SK-N-SH (cell line): ENCODE data around the gene IER3IP1. TPM values are rescaled to one million over a fixed set of nuclear protein-coding genes. Genes with fewer than 3 reads are reported as not detected.

Experiments
- CTCF ChIA-PET: fragments of 300-600, 350-600 bp; formaldehyde crosslinking; extraction: SDS; loops from one replicate; lab custom pipeline; 2021; lab: Yijun Ruan, JAX
- POLR2A ChIA-PET: fragments of 350-600 bp; sonication (Branson Sonifier 250); formaldehyde crosslinking; extraction: SDS; loops from one replicate; lab custom pipeline; 2020; ENCODE audit warnings: antibody characterized with exemption, inconsistent platforms; lab: Yijun Ruan, JAX
- DNase-seq: peaks from one replicate; pipeline ENCODE4 v3.0.0; 2012
- H2AFZ ChIP-seq: fragments of 200-600 bp; sonication (generic); 2 replicates; pipeline ENCODE4 v1.8.1; 2016; ENCODE audit warnings: antibody characterized with exemption, mild to moderate bottlenecking, low read depth
- H3F3A ChIP-seq: fragments of 200-600 bp; sonication (generic); replicated peaks from 2 replicates; pipeline ENCODE3; 2016; ENCODE audit warnings: antibody characterized with exemption, mild to moderate bottlenecking; ENCODE audit not compliant: insufficient read depth
- H3K27ac ChIP-seq, 2 experiments: fragments of 200-500 bp in 1 of 2; fragments of 200-600 bp in 1 of 2; sonication (Bioruptor generic) in 1 of 2; sonication (generic), shearing (Covaris generic) in 1 of 2; 2 replicates each; pipeline versions ENCODE4 v1.5.1 to v1.6.1; 2014 to 2016; ENCODE audit warnings: low read depth in 2 of 2, inconsistent platforms in 1 of 2, low read length in 1 of 2, mild to moderate bottlenecking in 1 of 2, mixed read lengths in 1 of 2
- H3K27me3 ChIP-seq: fragments of 200-600 bp; sonication (generic), shearing (Covaris generic); 2 replicates; pipeline ENCODE4 v1.6.1; 2016; ENCODE audit warnings: mixed run types; ENCODE audit not compliant: insufficient read depth
- H3K36me3 ChIP-seq, 2 experiments: fragments of 200-500 bp in 1 of 2; fragments of 200-600 bp in 1 of 2; sonication (Bioruptor generic) in 1 of 2; sonication (generic) in 1 of 2; replicated peaks in 1 of 2; 2 replicates each; pipeline versions ENCODE3 to v1.5.1; 2014 to 2016; ENCODE audit warnings: low read length in 1 of 2, mild to moderate bottlenecking in 1 of 2; ENCODE audit not compliant: insufficient read depth in 2 of 2, control insufficient read depth in 1 of 2
- H3K4me1 ChIP-seq, 2 experiments: fragments of 200-500 bp in 1 of 2; fragments of 200-600 bp in 1 of 2; sonication (Bioruptor generic) in 1 of 2; sonication (generic), shearing (Covaris generic) in 1 of 2; 2 replicates each; pipeline versions ENCODE4 v1.5.1 to v1.6.1; 2014 to 2016; ENCODE audit warnings: low read depth in 1 of 2, low read length in 1 of 2, mixed run types in 1 of 2; ENCODE audit not compliant: insufficient read depth in 2 of 2, control insufficient read depth in 1 of 2
- H3K4me2 ChIP-seq: fragments of 200-600 bp; sonication (generic), shearing (Covaris generic); 2 replicates; pipeline ENCODE4 v1.6.1; 2017; ENCODE audit warnings: mixed run types
- H3K4me3 ChIP-seq, 2 experiments: fragments of 200-500 bp in 1 of 2; fragments of 200-600 bp in 1 of 2; sonication (Bioruptor generic) in 1 of 2; sonication (generic), shearing (Covaris generic) in 1 of 2; 2 replicates each; pipeline versions ENCODE4 v1.5.1 to v1.8.1; 2014 to 2016; ENCODE audit warnings: low read depth in 2 of 2, inconsistent platforms in 1 of 2, low read length in 1 of 2, mild to moderate bottlenecking in 1 of 2, mixed read lengths in 1 of 2, moderate library complexity in 1 of 2
- H3K79me2 ChIP-seq: fragments of 200-600 bp; sonication (generic); 2 replicates; pipeline ENCODE4 v1.8.1; 2017; ENCODE audit warnings: mild to moderate bottlenecking; ENCODE audit not compliant: insufficient read depth
- H3K9ac ChIP-seq: fragments of 200-600 bp; sonication (generic); 2 replicates; pipeline ENCODE4 v1.6.1; 2017; ENCODE audit warnings: mixed run types
- H3K9me2 ChIP-seq: fragments of 200-600 bp; sonication (generic); 2 replicates; pipeline ENCODE4 v1.6.1; 2017; ENCODE audit warnings: mixed run types
- H3K9me3 ChIP-seq: fragments of 200-600 bp; sonication (generic); 2 replicates; pipeline ENCODE4 v1.6.1; 2017; ENCODE audit warnings: mixed run types, mild to moderate bottlenecking, moderate library complexity
- H4K20me1 ChIP-seq: fragments of 200-600 bp; sonication (generic); 2 replicates; pipeline ENCODE4 v1.6.1; 2017; ENCODE audit warnings: mild to moderate bottlenecking, mixed run types; ENCODE audit not compliant: insufficient read depth
- CTCF ChIP-seq: fragments of 200-600 bp; sonication (generic); IDR thresholded peaks from 2 replicates; pipeline ENCODE4 v1.6.1; 2017; ENCODE audit warnings: antibody characterized with exemption, mild to moderate bottlenecking, moderate library complexity
- FOXM1 ChIP-seq: IDR thresholded peaks from 2 replicates; pipeline ENCODE4 v1.4.0; 2012; ENCODE audit warnings: low read depth, mild to moderate bottlenecking
- IRF3 ChIP-seq: fragments of 150-350 bp; IDR thresholded peaks from 2 replicates; pipeline ENCODE4 v1.6.1; 2016; ENCODE audit warnings: mild to moderate bottlenecking, low read depth, low read length
- MAX ChIP-seq: IDR thresholded peaks from 2 replicates; pipeline ENCODE4 v1.4.0; 2012; ENCODE audit warnings: low read depth
- MEF2A ChIP-seq: IDR thresholded peaks from 2 replicates; pipeline ENCODE4 v1.4.0; 2012; ENCODE audit warnings: low read depth, borderline replicate concordance
- MXI1 ChIP-seq: IDR thresholded peaks from 2 replicates; pipeline ENCODE4 v1.6.1; 2012; ENCODE audit warnings: mild to moderate bottlenecking, low read depth, low read length, improper control_type of control experiment
- NFIC ChIP-seq: IDR thresholded peaks from 2 replicates; pipeline ENCODE4 v1.4.0; 2012; ENCODE audit warnings: borderline replicate concordance
- POLR2AphosphoS5 ChIP-seq: IDR thresholded peaks from 2 replicates; pipeline ENCODE4 v1.6.1; 2012; ENCODE audit warnings: low read depth, low read length
- RAD21 ChIP-seq: IDR thresholded peaks from 2 replicates; pipeline ENCODE4 v1.6.1; 2012; ENCODE audit warnings: mild to moderate bottlenecking, low read length
- RCOR1 ChIP-seq: fragments of 150-350 bp; IDR thresholded peaks from 2 replicates; pipeline ENCODE4 v1.6.1; 2017; ENCODE audit warnings: antibody characterized with exemption, low read length
- SMC3 ChIP-seq: IDR thresholded peaks from 2 replicates; pipeline ENCODE4 v1.6.1; 2012; ENCODE audit warnings: low read depth, low read length, improper control_type of control experiment
- WGBS: methylation state at CpG from one replicate; pipeline ENCODE4 v1.1.6; 2017; ENCODE audit warnings: low lambda C conversion rate; 5-methylcytosine and 5-hydroxymethylcytosine counted together
- polyA plus RNA-seq, 3 experiments: library from polyadenylated mRNA; depleted of rRNA; stranded (reverse); fragments of >200 nt; gene quantifications; 2 replicates each; pipeline ENCODE4 v1.2.3, GENCODE V29; 2012

IER3IP1 gene
- polyA plus RNA-seq, 1 of the 3 experiments (the other 2 are of a cell fraction) = 13.7 TPM

- TF ChIP-seq FOXM1 (no peak), IRF3 (no peak), RCOR1 (peak; percentile 56; the same call in 1 of the 2 replicates), NFIC (no peak), MAX (peak; percentile 77), POLR2AphosphoS5 (peak; percentile 76)
Observed at GRCh38 chr18:47175898-47176575, at the start of gene IER3IP1 (continued).

GRCh38 chr18:47215554-47216138 is 39.5 kb upstream of the IER3IP1 start:
- Histone ChIP-seq H3K27ac (no peak overlapping the region), H3K36me3 (no peaks in the 10 kb centered on the region)
- 3% methylated on average over 5 of the region's 5 CpGs for WGBS
- TF ChIP-seq RAD21 (peak; percentile 97), RCOR1 (no peak), MXI1 (0 out of 2 replicates have a peak, but pooled peaks have one; percentile 25), MEF2A (no peak), SMC3 (peak; percentile 86), CTCF (peak; percentile 67)
- TF ChIP-seq, all 33 proteins: peak for 4
- H3K9me3 ChIP-seq = no peaks in the 10 kb centered on the region
- ChIA-PET POLR2A (no interaction called here), CTCF (interaction anchor here (0.7 to 5.3 kb wide), 54 partner anchors 8 to 802 kb away, joined by 3 to 101 read pairs (median 4); partner anchors contain the start of gene SKOR2)
- no peaks in the 10 kb centered on the region for H3K79me2 ChIP-seq
- no peak overlapping the region for H2AFZ ChIP-seq
- DNase-seq = peak; percentile 54
- no peaks in the 10 kb centered on the region for H3K9me2 ChIP-seq
- H3F3A ChIP-seq = no peaks in the 10 kb centered on the region
- H3K4me2 ChIP-seq = no peak overlapping the region
- no peaks in the 10 kb centered on the region for H3K4me1 ChIP-seq
- H3K9ac ChIP-seq = no peak overlapping the region
- H3K4me3 ChIP-seq = peak overlapping the region in 1 of 2 experiments; percentile 32; a peak in 1 of 4 replicates
- H3K27me3 ChIP-seq = no peaks in the 10 kb centered on the region
- H4K20me1 ChIP-seq = no peaks in the 10 kb centered on the region
